Neural cell (in vitro differentiated cells): ENCODE measurements around the gene GPR87. TPM values are rescaled to one million over a fixed set of nuclear protein-coding genes. Genes with fewer than 3 reads are reported as not detected.

Experiments used
- H2AFZ ChIP-seq: fragments of 200-600, 300-800 bp; sonication (generic), shearing (Covaris generic); 2 replicates; pipeline ENCODE4 v1.6.0; 2014; ENCODE audit warnings: low read depth, mild to moderate bottlenecking, antibody characterized with exemption, low read length, moderate library complexity
- H3F3A ChIP-seq: fragments of 200-600 bp; shearing (Covaris generic); 2 replicates; pipeline ENCODE4 v1.6.1; 2016; ENCODE audit warnings: mild to moderate bottlenecking, moderate library complexity, mixed read lengths, antibody characterized with exemption, low read length; ENCODE audit not compliant: insufficient read depth, poor library complexity, severe bottlenecking
- H3K27ac ChIP-seq: fragments of 200-600, 300-800 bp; sonication (generic), shearing (Covaris generic); 2 replicates; pipeline ENCODE4 v1.5.1; 2014; ENCODE audit warnings: mild to moderate bottlenecking, low read length, moderate library complexity
- H3K27me3 ChIP-seq: fragments of 300-800, 200-600 bp; sonication (generic), shearing (Covaris generic); 2 replicates; pipeline ENCODE4 v1.6.0; 2014; ENCODE audit warnings: mild to moderate bottlenecking, low read depth, low read length, moderate library complexity; ENCODE audit not compliant: insufficient read depth
- H3K36me3 ChIP-seq: fragments of 300-800, 200-600 bp; sonication (generic), shearing (Covaris generic); 2 replicates; pipeline ENCODE4 v1.5.1; 2014; ENCODE audit warnings: mild to moderate bottlenecking, antibody characterized with exemption, low read length, moderate library complexity; ENCODE audit not compliant: insufficient read depth
- H3K4me2 ChIP-seq: fragments of 300-800, 200-600 bp; sonication (generic), shearing (Covaris generic); 2 replicates; pipeline ENCODE4 v1.6.0; 2014; ENCODE audit warnings: mild to moderate bottlenecking, low read length
- H3K4me3 ChIP-seq: fragments of 300-800, 200-600 bp; sonication (generic), shearing (Covaris generic); 2 replicates; pipeline ENCODE4 v1.5.1; 2014; ENCODE audit warnings: mild to moderate bottlenecking, low read length, moderate library complexity
- H3K79me2 ChIP-seq: fragments of 200-600 bp; shearing (Covaris generic); replicated peaks from 2 replicates; pipeline ENCODE4 v1.6.0; 2014; ENCODE audit warnings: mild to moderate bottlenecking, low read length, moderate library complexity; ENCODE audit not compliant: insufficient read depth
- H3K9ac ChIP-seq: fragments of 300-800, 200-600 bp; sonication (generic), shearing (Covaris generic); 2 replicates; pipeline ENCODE4 v1.6.1; 2016; ENCODE audit warnings: mild to moderate bottlenecking, low read length, mixed read lengths
- H3K9me2 ChIP-seq: fragments of 200-600 bp; shearing (Covaris generic); 2 replicates; pipeline ENCODE4 v1.6.1; 2016; ENCODE audit warnings: mild to moderate bottlenecking, low read length, mixed read lengths; ENCODE audit not compliant: insufficient read depth
- H3K9me3 ChIP-seq: fragments of 200-600, 300-800 bp; sonication (generic), shearing (Covaris generic); 2 replicates; pipeline ENCODE4 v1.6.1; 2016; ENCODE audit warnings: mild to moderate bottlenecking, mixed run types, low read length, moderate library complexity, mixed read lengths
- H4K20me1 ChIP-seq: fragments of 200-600 bp; shearing (Covaris generic); 2 replicates; pipeline ENCODE4 v1.6.1; 2016; ENCODE audit warnings: mild to moderate bottlenecking, mixed run types; ENCODE audit not compliant: insufficient read depth
- EP300 ChIP-seq: fragments of 450-650 bp; conservative IDR thresholded peaks from 2 replicates; pipeline ENCODE4 v1.6.1; 2014; ENCODE audit warnings: antibody characterized with exemption, mild to moderate bottlenecking, moderate library complexity; ENCODE audit not compliant: poor library complexity, severe bottlenecking
- EZH2 ChIP-seq: fragments of 200-600, 300-800 bp; shearing (Covaris generic), sonication (generic); IDR thresholded peaks from 2 replicates; pipeline ENCODE4 v1.6.1; 2014; ENCODE audit warnings: antibody characterized with exemption, low read length, borderline replicate concordance, mild to moderate bottlenecking; ENCODE audit not compliant: insufficient read depth, poor library complexity, severe bottlenecking
- MXI1 ChIP-seq: fragments of 450-650 bp; conservative IDR thresholded peaks from 2 replicates; pipeline ENCODE4 v1.6.1; 2014; ENCODE audit warnings: antibody characterized with exemption, mild to moderate bottlenecking; ENCODE audit not compliant: poor library complexity, severe bottlenecking
- POLR2AphosphoS5 ChIP-seq: IDR thresholded peaks from 2 replicates; pipeline ENCODE4 v1.6.1; 2012
- RAD21 ChIP-seq: fragments of 450-650 bp; conservative IDR thresholded peaks from 2 replicates; pipeline ENCODE4 v1.6.1; 2014; ENCODE audit warnings: antibody characterized with exemption, mild to moderate bottlenecking, moderate library complexity
- SMC3 ChIP-seq: fragments of 450-650 bp; conservative IDR thresholded peaks from 2 replicates; pipeline ENCODE4 v1.6.1; 2014; ENCODE audit warnings: antibody characterized with exemption, mild to moderate bottlenecking, moderate library complexity; ENCODE audit not compliant: poor library complexity
- TAF1 ChIP-seq: IDR thresholded peaks from 2 replicates; pipeline ENCODE4 v1.6.1; 2012; ENCODE audit warnings: low read depth
- polyA plus RNA-seq: library from polyadenylated mRNA; depleted of rRNA; stranded (reverse); fragments of >200 nt; gene quantifications from 2 replicates; pipeline ENCODE4 v1.2.3, GENCODE V29; 2014
- TF ChIP-seq, protein P1 (sequence below): IDR thresholded peaks from 2 replicates; pipeline ENCODE4 v1.6.1; 2012; ENCODE audit warnings: borderline replicate concordance
- TF ChIP-seq, protein P2 (sequence below): fragments of 450-650 bp; IDR thresholded peaks from 2 replicates; pipeline ENCODE4 v1.5.1; 2014; ENCODE audit warnings: antibody characterized with exemption, mild to moderate bottlenecking, moderate library complexity; ENCODE audit not compliant: poor library complexity, severe bottlenecking

The GPR87 gene
- polyA plus RNA-seq, 1 donor from 2014 or later, result not detected

DNA sequence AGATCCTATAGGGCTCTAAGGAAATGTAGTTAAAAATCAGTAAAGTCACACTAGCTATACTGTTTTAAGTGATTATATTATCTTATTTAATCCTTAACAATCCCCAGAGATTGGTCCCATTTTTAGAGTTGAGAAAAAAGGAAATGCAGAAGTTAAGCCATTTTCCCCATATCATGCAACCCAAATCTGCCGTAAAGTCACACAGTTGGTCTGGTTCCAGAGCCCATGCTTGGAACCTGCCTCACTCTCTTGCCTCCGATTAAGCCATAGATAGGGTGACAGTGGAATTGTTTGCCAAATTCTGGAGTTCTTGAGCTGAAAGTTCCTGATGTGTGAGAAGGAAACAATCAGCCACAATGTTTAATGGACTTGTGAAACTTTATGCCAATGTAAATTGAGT is 15.1 kb upstream of the GPR87 start:
- no peak for TF ChIP-seq MXI1
- no peak for TF ChIP-seq EZH2
- no peak for TF ChIP-seq RAD21
- TF ChIP-seq TAF1, result no peak
- no peak for TF ChIP-seq EP300
- TF ChIP-seq POLR2AphosphoS5, result no peak
- TF ChIP-seq, protein P1, sequence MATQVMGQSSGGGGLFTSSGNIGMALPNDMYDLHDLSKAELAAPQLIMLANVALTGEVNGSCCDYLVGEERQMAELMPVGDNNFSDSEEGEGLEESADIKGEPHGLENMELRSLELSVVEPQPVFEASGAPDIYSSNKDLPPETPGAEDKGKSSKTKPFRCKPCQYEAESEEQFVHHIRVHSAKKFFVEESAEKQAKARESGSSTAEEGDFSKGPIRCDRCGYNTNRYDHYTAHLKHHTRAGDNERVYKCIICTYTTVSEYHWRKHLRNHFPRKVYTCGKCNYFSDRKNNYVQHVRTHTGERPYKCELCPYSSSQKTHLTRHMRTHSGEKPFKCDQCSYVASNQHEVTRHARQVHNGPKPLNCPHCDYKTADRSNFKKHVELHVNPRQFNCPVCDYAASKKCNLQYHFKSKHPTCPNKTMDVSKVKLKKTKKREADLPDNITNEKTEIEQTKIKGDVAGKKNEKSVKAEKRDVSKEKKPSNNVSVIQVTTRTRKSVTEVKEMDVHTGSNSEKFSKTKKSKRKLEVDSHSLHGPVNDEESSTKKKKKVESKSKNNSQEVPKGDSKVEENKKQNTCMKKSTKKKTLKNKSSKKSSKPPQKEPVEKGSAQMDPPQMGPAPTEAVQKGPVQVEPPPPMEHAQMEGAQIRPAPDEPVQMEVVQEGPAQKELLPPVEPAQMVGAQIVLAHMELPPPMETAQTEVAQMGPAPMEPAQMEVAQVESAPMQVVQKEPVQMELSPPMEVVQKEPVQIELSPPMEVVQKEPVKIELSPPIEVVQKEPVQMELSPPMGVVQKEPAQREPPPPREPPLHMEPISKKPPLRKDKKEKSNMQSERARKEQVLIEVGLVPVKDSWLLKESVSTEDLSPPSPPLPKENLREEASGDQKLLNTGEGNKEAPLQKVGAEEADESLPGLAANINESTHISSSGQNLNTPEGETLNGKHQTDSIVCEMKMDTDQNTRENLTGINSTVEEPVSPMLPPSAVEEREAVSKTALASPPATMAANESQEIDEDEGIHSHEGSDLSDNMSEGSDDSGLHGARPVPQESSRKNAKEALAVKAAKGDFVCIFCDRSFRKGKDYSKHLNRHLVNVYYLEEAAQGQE, result no peak
- TF ChIP-seq, protein P2, sequence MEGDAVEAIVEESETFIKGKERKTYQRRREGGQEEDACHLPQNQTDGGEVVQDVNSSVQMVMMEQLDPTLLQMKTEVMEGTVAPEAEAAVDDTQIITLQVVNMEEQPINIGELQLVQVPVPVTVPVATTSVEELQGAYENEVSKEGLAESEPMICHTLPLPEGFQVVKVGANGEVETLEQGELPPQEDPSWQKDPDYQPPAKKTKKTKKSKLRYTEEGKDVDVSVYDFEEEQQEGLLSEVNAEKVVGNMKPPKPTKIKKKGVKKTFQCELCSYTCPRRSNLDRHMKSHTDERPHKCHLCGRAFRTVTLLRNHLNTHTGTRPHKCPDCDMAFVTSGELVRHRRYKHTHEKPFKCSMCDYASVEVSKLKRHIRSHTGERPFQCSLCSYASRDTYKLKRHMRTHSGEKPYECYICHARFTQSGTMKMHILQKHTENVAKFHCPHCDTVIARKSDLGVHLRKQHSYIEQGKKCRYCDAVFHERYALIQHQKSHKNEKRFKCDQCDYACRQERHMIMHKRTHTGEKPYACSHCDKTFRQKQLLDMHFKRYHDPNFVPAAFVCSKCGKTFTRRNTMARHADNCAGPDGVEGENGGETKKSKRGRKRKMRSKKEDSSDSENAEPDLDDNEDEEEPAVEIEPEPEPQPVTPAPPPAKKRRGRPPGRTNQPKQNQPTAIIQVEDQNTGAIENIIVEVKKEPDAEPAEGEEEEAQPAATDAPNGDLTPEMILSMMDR, result no peak
- TF ChIP-seq SMC3, result no peak
- Histone ChIP-seq H3K36me3 (no peaks in the 10 kb centered on the region), H3F3A (no peaks in the 10 kb centered on the region), H3K4me3 (no peak overlapping the region), H3K27ac (no peak overlapping the region), H3K27me3 (no peaks in the 10 kb centered on the region), H2AFZ (no peak overlapping the region), H3K9me3 (no peaks in the 10 kb centered on the region), H3K4me2 (no peak overlapping the region), H4K20me1 (peaks cover 4% of the 10 kb centered on the region), H3K9me2 (no peaks in the 10 kb centered on the region), H3K9ac (no peak overlapping the region), H3K79me2 (no peaks in the 10 kb centered on the region)

DNA sequence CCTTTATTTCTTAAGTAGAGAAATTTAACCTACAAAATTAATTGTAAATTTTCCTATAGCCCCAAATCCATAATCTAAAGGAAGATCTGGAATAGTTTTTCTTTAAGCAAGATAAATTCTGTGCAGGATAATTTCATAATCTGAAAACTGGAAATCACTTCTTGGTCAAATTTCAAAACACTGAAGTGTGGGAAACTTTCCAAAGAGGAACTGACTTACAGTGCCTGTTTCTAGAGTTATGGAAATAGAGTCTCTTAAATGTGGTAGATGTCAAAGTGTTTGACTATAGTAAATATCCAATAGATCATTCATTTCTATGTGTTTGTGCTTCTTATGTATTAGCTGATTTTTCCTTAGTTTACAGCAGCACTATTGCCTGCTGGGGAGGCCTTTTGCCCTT is 14.3 kb upstream of the GPR87 start:
- Histone ChIP-seq H3K4me3 (no peak overlapping the region), H4K20me1 (peaks cover 4% of the 10 kb centered on the region), H3K9me3 (no peaks in the 10 kb centered on the region), H3K27me3 (no peaks in the 10 kb centered on the region), H3K79me2 (no peaks in the 10 kb centered on the region), H2AFZ (no peak overlapping the region), H3F3A (no peaks in the 10 kb centered on the region), H3K4me2 (no peak overlapping the region), H3K9ac (no peak overlapping the region), H3K36me3 (no peaks in the 10 kb centered on the region), H3K9me2 (no peaks in the 10 kb centered on the region), H3K27ac (no peak overlapping the region)
- TF ChIP-seq EP300 (no peak), MXI1 (no peak), SMC3 (no peak), RAD21 (no peak), TAF1 (no peak), POLR2AphosphoS5 (no peak), EZH2 (no peak)
- TF ChIP-seq, protein P1, result no peak
- TF ChIP-seq, protein P2, result no peak
